Right kidney (tissue), 9 donors: ENCODE measurements around the gene TRIM60.
"Not testable (repeated sequence)": the region's sequence is repeated elsewhere in the genome, so short reads cannot be mapped to it uniquely, and the experiment has no call there.

ENCODE experiments used
- DNase-seq: peaks from one replicate; pipeline ENCODE4 v3.0.0-alpha.2; 2016
- long read RNA-seq, 8 donors: transcript quantifications; one replicate each; lab custom pipeline, GENCODE V29; 2026

Gene TRIM60
- long read RNA-seq, donor 1: 0 reads
- long read RNA-seq, donor 2: 0 reads
- long read RNA-seq, donor 3: 0 reads
- long read RNA-seq, donor 4: 0 reads
- long read RNA-seq, donor 5: 0 reads
- long read RNA-seq, donor 6: 0 reads
- long read RNA-seq, donor 7: 0 reads
- long read RNA-seq, donor 8: 0 reads

DNA sequence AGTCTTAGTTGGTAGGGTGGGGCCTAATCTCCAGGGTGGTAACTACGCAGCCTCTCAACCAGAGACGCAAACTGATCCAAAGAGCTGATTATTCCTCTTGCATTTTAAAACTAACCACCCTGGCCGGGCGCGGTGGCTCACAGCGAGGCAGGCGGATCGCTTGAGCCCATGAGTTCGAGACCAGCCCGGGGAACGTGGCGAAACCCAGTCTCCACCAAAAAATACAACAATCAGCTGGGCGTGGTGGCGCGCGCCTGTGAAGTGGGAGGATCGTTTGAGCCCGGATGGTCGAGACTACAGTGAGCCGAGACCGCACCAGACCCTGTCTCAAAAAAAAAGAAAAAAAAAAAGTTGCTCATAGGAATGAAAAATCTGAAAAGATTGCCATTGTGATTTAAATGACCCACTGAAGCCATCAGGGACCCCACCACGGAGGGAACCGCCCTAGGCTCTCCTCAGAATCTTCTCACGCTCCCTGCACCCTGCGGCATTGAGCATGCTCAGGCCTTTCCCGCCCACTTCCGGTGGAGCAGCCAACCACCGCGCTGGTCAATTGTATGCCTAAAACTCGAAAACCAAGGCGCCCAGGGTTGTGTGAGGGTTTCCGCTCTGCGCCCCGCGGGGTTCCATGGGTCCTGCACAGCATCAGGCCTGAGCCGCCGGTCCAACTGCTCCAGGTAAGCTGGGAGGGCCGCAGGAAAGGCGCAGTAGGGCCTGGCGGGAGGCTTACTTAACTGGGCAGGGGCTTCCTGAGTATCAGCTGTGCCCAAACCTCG is at the start of gene TRIM60:
TSS of gene TRIM60 (plus strand) at position 564 of the 776 bp plus-strand sequence. CDS start 8,074 bp downstream, outside the sequence.
- no peak for DNase-seq

DNA sequence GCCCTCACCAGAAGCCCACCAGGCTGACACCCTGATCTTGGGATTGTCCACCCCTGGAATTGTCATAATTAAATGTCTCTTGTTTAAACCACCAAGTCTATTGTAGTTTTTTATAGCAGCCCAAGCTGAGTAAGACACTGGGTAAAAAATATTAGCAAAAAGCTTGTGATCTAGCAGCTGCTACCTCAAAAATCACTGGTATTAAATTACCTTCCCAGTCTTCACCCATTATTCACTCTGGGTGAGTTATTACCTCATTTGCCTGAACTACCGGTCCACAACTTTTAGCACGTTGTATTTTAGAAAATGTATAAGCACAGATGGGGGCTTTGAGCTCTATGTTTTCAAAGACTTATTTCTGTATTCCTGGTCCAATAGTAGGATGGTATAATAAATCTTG is 42.3 kb upstream of the TRIM60 start:
- no peak for DNase-seq

DNA sequence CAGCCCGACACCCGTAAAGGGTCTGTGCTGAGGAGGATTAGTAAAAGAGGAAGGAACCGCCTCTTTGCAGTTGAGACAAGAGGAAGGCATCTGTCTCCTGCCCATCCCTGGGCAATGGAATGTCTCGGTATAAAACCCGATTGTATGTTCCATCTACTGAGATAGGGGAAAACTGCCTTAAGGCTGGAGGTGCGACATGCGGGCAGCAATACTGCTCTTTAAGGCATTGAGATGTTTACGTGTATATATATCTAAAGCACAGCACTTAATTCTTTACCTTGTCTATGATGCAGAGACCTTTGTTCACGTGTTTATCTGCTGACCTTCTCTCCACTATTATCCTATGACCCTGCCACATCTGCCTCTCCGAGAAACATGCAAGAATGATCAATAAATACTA is 41.0 kb upstream of the TRIM60 start:
- DNase-seq: not testable (repeated sequence)

DNA sequence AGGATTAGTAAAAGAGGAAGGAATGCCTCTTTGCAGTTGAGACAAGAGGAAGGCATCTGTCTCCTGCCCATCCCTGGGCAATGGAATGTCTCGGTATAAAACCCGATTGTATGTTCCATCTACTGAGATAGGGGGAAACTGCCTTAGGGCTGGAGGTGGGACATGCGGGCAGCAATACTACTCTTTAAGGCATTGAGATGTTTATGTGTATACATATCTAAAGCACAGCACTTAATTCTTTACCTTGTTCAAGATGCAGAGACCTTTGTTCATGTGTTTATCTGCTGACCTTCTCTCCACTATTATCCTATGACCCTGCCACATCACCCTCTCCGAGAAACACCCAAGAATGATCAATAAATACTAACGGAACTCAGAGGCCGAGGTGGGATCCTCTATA is 35.7 kb upstream of the TRIM60 start:
- not testable (repeated sequence) for DNase-seq

DNA sequence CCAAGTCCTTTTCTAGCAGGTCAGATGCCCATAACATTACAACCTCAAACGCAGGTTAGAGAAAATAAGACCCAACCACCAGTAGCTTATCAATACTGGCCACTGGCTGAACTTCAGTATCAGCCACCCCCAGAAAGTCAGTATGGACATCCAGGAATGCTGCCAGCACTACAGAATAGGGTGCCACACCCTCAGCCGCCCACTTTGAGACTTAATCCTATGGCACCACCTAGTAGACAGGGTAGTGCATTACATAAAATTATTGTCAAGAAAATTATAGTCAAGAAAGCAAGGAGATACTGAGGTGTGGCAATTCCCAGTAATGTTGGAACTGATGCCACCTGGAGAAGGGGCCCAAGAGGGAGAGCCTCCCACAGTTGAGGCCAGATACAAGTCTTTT is 34.5 kb upstream of the TRIM60 start:
- DNase-seq: no peak

DNA sequence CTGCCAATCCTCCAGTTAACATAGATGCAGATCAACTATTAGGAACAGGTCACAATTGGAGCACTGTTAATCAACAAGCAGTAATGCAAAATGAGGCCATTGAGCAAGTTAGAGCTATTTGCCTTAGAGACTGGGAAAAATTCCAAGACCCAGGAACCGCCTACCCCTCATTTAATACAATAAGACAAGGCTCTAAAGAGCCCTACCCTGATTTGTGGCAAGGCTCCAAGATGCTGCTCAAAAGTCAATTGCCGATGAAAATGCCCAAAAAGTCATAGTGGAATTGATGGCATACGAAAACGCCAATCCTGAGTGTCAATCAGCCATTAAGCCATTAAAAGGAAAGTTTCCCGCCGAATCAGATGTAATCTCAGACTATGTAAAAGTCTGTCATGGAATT is 33.9 kb upstream of the TRIM60 start:
- no peak for DNase-seq

DNA sequence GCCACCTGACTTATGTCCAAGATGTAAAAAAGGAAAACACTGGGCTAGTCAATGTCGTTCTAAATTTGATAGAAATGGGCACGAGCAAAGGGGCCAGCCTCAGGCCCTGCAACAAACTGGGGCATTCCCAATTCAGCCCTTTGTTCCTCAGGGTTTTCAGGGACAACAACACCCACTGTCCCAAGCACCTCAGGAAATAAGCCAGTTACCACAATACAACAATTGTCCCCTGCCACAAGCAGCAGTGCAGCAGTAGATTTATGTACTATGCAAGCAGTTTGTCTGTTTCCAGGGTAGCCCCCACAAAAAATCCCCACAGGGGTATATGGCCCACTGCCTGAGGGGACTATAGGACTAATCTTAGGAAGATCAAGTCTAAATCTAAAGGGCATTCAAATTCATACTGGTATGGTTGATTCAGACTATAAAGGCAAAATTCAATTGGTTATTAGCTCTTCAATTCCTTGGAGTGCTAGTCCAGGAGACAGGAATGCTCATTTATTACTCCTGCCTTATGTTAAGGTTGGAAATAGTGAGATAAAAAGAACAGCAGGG is 33.2 kb upstream of the TRIM60 start:
- not testable (repeated sequence) for DNase-seq

DNA sequence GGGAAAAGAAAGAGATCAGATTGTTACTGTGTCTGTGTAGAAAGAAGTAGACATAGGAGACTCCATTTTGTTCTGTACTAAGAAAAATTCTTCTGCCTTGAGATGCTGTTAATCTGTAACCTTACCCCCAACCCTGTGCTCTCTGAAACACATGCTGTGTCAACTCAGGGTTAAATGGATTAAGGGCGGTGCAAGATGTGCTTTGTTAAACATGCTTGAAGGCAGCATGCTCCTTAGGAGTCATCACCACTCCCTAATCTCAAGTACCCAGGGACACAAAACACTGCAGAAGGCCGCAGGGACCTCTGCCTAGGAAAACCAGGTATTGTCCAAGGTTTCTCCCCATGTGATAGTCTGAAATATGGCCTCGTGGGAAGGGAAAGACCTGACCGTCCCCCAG is 29.8 kb upstream of the TRIM60 start:
- DNase-seq: not testable (repeated sequence)

DNA sequence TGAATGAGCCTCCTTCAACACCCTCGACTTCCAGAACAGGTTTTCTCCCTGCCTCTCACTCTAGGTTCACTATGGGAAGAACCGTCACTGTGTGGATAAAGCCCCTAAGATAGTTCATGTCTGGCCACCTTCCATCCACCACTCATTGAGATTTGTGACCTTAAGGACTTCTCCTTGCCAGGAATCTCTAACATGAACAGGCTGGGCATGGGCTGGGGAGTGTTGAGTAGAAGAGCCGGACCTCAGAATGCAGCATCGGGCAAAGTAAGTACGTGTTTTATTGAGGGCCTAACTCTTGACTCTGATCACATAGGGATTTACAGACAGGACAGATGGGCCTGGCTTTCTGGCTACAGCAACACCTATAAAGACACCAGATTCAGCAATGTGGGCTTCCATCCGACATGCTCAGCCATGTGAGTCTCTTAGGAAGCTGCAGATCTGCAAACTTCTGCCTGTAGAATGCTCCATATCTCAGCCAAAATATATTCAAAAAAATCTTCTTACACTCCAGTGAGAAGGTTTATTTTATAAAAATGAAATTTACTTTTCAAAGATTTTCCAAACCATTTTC is 26.4 kb upstream of the TRIM60 start:
- DNase-seq: no peak

DNA sequence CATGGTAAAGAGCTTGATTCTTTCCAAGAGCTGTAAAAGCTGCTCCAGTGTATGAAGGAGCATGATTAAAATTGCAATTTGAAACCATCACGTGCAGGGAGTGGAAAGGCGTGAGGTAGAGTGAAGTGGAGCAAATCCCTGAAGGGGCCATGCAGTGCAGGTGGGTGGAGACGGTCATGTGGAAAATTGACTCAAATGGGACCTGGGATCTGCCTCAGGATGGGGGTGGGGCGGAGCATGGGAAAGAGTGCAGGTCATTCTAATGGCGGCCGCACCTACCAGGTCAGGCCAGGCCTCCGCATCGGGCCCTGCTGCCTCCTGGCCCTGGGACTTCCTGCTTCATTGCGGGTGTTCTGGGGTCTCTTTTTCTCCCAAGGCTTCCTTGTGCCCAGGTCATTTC is 25.3 kb upstream of the TRIM60 start:
- DNase-seq: no peak

DNA sequence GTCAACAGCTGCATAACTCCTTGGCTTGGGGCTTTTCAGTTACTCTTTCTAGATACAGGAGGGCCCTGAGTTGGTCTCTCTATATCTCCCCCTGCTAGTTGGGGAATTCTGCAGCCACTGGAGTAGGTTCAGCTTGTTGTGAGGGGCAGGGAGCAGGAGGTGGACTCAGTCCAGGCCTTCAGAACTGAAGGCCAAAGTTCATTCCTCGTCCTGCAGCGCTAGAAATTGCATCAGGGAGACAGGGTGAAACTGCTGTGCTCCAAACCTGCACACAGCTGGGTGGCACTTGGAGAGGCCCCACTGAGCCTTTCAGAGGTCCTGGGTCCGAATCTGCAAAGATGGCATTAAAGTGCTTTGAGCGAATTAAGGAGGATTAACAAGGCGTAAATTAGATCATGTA is 24.9 kb upstream of the TRIM60 start:
- DNase-seq: no peak

DNA sequence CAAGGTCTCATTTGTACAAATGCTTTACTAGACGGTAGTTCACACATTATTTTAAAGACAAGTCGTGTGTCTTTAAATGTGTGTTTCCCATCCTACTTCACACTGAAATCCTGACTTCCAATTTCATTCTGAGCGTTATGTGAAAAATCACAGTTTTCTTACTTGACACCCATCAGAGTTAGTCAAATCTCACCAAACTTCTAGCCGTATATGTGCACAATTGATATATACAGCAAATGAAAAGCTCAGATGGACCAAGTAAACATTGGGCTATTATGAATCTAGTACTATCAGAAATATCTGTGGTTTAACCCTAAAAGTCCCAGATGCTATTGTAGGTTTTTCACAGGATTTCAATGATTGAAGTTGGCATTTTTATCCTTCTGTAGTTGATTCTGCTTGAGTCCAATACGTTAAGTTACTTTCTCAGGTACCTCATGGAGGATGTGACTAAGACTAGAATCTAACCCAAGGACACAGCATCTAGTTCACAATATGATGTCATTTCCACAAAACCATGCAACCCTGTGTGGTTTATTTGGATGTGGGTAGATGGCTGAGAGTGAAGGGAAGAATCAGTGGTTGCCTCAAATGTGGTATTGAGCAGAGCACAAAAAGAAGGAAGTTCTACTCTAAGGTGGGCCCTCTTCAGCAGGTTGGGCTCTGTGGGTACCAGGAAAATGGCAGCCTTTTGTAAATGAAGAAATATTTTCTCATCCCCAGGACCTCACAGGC is 22.1 kb upstream of the TRIM60 start:
- DNase-seq: no peak

DNA sequence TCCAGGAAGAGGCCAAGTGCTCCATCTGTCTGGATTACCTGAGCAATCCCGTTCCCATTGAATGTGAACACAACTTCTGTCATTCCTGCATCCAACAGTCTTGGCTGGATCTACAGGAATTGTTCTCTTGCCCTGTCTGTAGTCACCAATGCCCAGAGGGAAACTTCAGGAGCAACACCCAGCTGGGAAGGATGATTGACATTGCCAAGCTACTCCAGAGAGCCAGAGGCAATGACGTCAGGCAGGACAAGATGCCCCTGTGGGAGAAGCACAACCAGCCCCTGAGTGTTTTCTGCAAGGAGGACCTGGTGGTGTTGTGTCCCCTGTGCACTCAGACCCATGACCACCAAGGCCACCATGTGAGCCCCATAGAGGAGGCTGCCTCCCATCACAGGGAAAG is 21.3 kb upstream of the TRIM60 start:
- no peak for DNase-seq

DNA sequence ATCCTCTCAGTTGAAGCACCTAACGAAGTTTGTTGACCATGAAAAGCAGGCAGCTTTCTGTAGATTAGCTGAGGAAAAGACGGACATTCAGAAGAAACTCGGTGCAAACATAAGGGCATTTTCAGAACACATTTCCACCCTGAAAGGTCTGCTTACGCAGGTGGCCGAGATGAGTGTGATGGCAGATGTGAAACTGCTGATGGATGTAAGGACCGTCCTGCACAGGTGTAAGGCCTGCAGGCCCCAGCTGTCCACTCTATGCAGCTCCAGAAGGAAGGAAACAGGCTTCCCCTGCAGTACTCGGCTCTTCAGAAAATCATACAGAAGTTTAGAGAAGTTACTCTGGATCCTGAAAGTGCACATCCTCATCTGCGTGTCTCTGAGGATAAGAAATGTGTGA is 20.8 kb upstream of the TRIM60 start:
- DNase-seq: no peak

DNA sequence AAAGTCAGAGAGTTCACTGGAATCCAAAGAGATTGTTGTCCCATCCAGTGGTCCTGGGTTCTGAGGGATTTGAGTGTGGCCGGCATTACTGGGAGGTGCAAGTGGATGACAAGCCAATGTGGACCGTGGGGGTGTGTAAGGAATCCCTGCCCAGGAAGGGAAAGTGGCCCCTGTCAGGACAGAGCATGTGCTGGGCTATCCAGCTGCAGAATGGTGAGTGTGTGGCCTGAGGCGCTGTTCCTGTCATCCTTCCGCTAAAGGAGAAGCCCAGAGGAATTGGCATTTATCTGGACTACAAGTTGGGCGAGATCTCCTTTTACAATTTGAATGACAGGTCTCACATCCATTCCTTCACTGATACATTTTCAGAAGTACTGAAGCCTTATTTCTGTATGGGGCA is 20.4 kb upstream of the TRIM60 start:
- DNase-seq: no peak

DNA sequence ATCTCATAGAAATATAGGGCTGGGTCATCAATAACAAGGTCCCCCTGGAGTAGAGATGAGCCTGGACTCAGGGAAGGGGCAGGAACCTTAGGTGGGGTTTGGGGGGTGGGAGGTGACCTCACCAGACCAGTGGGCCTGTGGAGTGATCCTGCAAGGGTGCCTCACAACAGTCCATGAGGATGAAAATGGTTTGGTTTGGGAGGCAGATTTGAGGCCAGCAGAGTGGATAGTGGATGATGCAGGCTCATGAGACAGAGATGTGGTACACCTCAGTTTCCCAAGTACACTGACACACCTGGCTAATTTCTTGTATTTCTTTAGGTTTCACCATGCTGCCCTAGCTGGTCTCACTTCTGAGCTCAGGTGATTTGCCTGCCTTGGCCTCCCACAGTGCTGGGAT is 18.1 kb upstream of the TRIM60 start:
- no peak for DNase-seq

DNA sequence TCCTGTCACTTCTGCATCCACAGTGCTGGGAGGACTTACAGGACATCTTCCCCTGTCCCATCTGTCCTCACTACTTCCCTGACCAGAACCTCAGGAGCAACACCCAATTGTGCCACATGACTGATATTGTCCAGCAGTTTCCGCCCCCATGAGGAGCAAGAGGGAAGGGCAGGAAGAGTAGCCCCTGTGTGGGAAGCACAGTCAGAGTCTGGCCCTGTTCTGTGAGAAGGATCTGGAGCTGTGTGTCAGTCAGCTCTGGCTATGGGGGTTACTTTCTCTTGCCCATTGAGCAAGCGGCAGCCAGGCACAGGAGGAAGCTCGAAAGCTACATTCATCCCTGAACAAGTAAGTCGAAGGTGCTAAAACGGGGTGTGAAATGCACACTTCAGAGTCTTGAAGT is 14.8 kb upstream of the TRIM60 start:
- DNase-seq: no peak

DNA sequence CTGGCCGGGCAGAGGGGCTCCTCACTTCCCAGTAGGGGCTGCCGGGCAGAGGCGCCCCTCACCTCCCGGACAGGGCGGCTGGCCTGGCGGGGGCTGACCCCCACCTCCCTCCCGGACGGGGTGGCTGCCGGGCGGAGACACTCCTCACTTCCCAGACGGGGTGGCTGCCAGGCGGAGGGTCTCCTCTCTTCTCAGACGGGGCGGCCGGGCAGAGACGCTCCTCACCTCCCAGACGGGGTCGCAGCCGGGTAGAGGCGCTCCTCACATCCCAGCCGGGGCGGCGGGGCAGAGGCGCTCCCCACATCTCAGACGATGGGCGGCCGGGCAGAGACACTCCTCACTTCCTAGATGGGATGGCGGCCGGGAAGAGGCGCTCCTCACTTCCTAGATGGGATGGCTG is 11.8 kb upstream of the TRIM60 start:
- not testable (repeated sequence) for DNase-seq

DNA sequence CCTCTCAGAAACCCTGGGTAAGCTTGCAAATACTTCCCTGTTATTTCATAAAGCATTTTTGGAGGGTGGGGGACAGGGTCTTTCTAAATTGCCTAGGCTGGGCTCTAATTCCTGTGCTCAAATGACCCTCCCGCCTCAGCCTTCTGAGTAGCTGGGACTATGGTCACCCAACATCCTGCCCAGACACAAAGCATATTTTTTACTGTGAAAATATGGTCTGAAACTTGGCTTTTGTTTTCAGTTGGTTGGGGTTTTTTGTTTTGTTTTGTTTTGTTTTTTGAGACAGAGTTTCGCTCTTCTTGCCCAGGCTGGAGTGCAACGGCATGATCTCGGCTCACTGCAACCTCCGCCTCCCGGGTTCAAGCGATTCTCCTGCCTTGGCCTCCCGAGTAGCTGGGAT is 6.0 kb upstream of the TRIM60 start:
- DNase-seq: not testable (repeated sequence)

DNA sequence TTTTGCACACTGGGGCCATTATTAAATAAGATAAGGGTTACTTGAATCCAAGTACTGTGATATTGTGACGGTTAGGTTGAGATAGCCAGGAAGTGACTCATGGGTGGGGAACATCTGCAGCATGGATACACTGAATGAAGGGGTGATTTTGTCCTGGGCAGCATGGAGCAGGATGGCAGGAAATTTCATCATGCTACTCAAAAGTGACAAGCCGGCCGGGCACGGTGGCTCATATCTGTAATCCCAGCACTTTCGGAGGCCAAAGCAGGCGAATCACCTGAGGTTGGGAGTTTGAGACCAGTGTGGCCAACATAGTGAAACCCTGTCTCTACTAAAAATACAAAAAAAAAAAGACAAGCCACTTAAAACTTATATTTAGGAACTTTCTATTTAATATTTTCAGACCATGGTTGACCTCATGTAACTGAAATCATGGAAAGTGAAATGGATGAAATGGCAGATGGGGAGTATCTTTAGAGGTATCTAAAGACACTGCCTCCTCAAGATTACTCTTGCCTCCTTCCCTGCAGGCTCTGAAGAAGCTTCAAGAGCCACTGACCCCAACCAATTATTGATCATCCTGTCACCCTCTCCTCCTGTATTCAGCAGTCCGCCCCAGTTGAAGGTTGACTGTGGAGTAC is 3.9 kb upstream of the TRIM60 start:
- DNase-seq: no peak

DNA sequence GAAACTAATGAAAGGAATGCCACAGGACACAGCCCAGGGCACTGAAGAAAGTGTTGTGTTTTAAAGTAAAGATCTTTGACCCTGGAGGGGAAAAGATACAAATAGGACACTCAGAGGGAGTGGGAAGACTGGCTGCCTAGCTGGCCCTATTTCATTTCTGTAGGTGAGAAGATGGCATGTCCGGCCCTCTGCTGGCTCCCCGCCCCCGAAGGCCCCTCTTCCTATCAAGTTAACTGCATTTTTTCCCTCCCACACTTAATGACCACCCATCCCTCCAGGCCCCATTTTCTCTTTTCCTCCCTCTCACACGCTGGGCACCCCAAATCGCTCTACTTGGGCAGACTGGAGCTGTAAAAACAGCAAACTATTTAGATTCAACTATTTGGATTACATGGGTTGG is 16.4 kb downstream of the TRIM60 start:
- no peak for DNase-seq

DNA sequence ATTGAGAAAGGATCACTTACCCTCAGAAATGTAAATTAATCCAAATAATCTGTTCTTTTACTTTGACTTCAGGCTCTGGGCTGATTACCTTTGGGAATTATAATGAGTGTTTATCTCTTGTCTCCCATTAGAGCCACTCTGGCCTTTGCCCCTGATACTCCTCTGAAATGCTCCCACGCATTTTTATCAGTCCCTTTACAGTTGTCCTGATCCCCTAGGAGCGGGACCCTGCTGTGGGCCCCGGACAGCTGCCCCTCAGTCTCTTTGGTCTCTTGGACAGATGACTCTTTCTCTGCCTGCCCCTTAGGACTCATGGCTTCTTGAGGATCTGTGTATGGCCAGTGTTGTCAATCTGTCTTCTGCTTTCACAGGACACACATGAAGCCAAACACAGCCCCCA is 20.8 kb downstream of the TRIM60 start:
- no peak for DNase-seq

DNA sequence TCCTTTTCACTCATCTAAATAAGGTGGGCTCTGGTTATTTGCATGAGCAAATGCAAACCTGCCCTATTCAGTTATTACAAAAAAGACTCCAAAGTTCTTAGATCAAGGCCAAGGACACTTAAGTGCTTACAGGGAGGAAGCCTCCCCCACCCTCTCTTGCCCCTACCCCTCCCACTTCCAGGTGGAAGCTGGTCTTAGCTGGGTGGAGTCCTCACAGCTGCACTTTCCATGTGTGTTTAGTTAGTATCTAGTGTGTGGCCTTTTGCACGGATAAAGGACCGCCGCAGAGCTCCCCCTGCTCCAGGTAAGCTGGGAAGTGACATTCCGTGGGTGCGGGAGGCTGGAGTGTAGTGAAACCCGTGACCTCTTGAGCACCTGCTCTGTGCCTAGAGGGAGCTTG is 21.8 kb downstream of the TRIM60 start, which contains the start of gene TRIM75:
TSS of gene TRIM75 (plus strand) at position 222 of the 400 bp plus-strand sequence. CDS start 5,282 bp downstream, outside the sequence.
- DNase-seq: no peak
